ENCODE measurements around the gene ZBP1.
"Not testable (repeated sequence)": the region's sequence is repeated elsewhere in the genome, so short reads cannot be mapped to it uniquely, and the experiment has no call there.

The ZBP1 gene

GRCh38 chr20:57628962-57629308 lies 8.7 kb upstream of the ZBP1 start:
- DNase-seq; H3K27me3 ChIP-seq (ENCODE audit: insufficient read depth, low read length); H3K14ac ChIP-seq (ENCODE audit: low read length); H3K4me3 ChIP-seq (ENCODE audit: low read depth, low read length); H4K12ac ChIP-seq (ENCODE audit: low read depth, low read length); H3K18ac ChIP-seq (ENCODE audit: low read length); H2BK120ac ChIP-seq (ENCODE audit: insufficient read depth, low read length, poor library complexity); H3K36me3 ChIP-seq (ENCODE audit: control insufficient read depth in 1 of 2, insufficient read depth in 2 of 2, low read length in 2 of 2); H3K9me3 ChIP-seq (ENCODE audit: insufficient read depth, low read depth, low read length); H3K27ac ChIP-seq (ENCODE audit: low read depth, low read length); H3K4ac ChIP-seq (ENCODE audit: low read depth, low read length); H3K9ac ChIP-seq (ENCODE audit: low read length); H3K4me2 ChIP-seq (ENCODE audit: low read length); H4K91ac ChIP-seq (ENCODE audit: low read depth, low read length); H3K23ac ChIP-seq (ENCODE audit: low read length); H2BK5ac ChIP-seq (ENCODE audit: low read depth, low read length, poor library complexity); H3K4me1 ChIP-seq (ENCODE audit: control insufficient read depth in 1 of 2, insufficient read depth in 2 of 2, low read length in 2 of 2); H4K8ac ChIP-seq (ENCODE audit: low read depth, low read length); H2AFZ ChIP-seq (ENCODE audit: insufficient read depth, low read length, poor library complexity); H2BK12ac ChIP-seq (ENCODE audit: low read length); H3K79me2 ChIP-seq (ENCODE audit: control insufficient read depth, insufficient read depth, low read length, poor library complexity); H3K79me1 ChIP-seq (ENCODE audit: low read length); H2AK5ac ChIP-seq (ENCODE audit: low read length): not testable (repeated sequence)
- no CpG with 5 or more reads among the region's 12 CpGs for WGBS (ENCODE audit: extremely low coverage, insufficient coverage, insufficient read length)

- no peaks in the 10 kb centered on the region for H3K79me1 ChIP-seq (ENCODE audit: low read length)
- no peak overlapping the region for H3K4me3 ChIP-seq (ENCODE audit: low read depth, low read length)
- H3K9ac ChIP-seq (ENCODE audit: low read length): no peak overlapping the region
- H2AK5ac ChIP-seq (ENCODE audit: low read length): no peak overlapping the region
- no peaks in the 10 kb centered on the region for H3K36me3 ChIP-seq (ENCODE audit: control insufficient read depth in 1 of 2, insufficient read depth in 2 of 2, low read length in 2 of 2)
- H2BK12ac ChIP-seq (ENCODE audit: low read length): no peak overlapping the region
- no CpG with 5 or more reads among the region's 29 CpGs for WGBS (ENCODE audit: extremely low coverage, insufficient coverage, insufficient read length)
- no peak overlapping the region for H2BK5ac ChIP-seq (ENCODE audit: low read depth, low read length, poor library complexity)
- H3K4me2 ChIP-seq (ENCODE audit: low read length): no peak overlapping the region
- no peaks in the 10 kb centered on the region for H3K27me3 ChIP-seq (ENCODE audit: insufficient read depth, low read length)
- no peak overlapping the region for H3K23ac ChIP-seq (ENCODE audit: low read length)
- no peak overlapping the region for H3K4ac ChIP-seq (ENCODE audit: low read depth, low read length)
- H2BK120ac ChIP-seq (ENCODE audit: insufficient read depth, low read length, poor library complexity): no peak overlapping the region
- H4K8ac ChIP-seq (ENCODE audit: low read depth, low read length): no peak overlapping the region
- H4K12ac ChIP-seq (ENCODE audit: low read depth, low read length): no peak overlapping the region
- no peak overlapping the region for H3K27ac ChIP-seq (ENCODE audit: low read depth, low read length)
- no peak overlapping the region for H2AFZ ChIP-seq (ENCODE audit: insufficient read depth, low read length, poor library complexity)
- H3K9me3 ChIP-seq (ENCODE audit: insufficient read depth, low read depth, low read length): peaks cover 8% of the 10 kb centered on the region
- peaks cover 4% of the 10 kb centered on the region in 2 experiments for H3K4me1 ChIP-seq (ENCODE audit: control insufficient read depth in 1 of 2, insufficient read depth in 2 of 2, low read length in 2 of 2)
- no peak for DNase-seq
- no peak overlapping the region for H3K18ac ChIP-seq (ENCODE audit: low read length)
- no peak overlapping the region for H3K14ac ChIP-seq (ENCODE audit: low read length)
- H3K79me2 ChIP-seq (ENCODE audit: control insufficient read depth, insufficient read depth, low read length, poor library complexity): no peaks in the 10 kb centered on the region
- H4K91ac ChIP-seq (ENCODE audit: low read depth, low read length): no peak overlapping the region
Measured at GRCh38 chr20:57628047-57628961, 8.1 kb upstream of the ZBP1 start.

- peaks cover 8% of the 10 kb centered on the region for H3K9me3 ChIP-seq (ENCODE audit: insufficient read depth, low read depth, low read length)
- H3K27ac ChIP-seq (ENCODE audit: low read depth, low read length): no peak overlapping the region
- no peak overlapping the region for H4K8ac ChIP-seq (ENCODE audit: low read depth, low read length)
- H3K27me3 ChIP-seq (ENCODE audit: insufficient read depth, low read length): no peaks in the 10 kb centered on the region
- no peak overlapping the region for H3K18ac ChIP-seq (ENCODE audit: low read length)
- no peak overlapping the region for H4K91ac ChIP-seq (ENCODE audit: low read depth, low read length)
- no peak overlapping the region for H3K14ac ChIP-seq (ENCODE audit: low read length)
- H2BK120ac ChIP-seq (ENCODE audit: insufficient read depth, low read length, poor library complexity): no peak overlapping the region
- H3K36me3 ChIP-seq (ENCODE audit: control insufficient read depth in 1 of 2, insufficient read depth in 2 of 2, low read length in 2 of 2): no peaks in the 10 kb centered on the region
- H2AK5ac ChIP-seq (ENCODE audit: low read length): no peak overlapping the region
- no peak overlapping the region for H3K4ac ChIP-seq (ENCODE audit: low read depth, low read length)
- no peak overlapping the region for H4K12ac ChIP-seq (ENCODE audit: low read depth, low read length)
- H3K4me3 ChIP-seq (ENCODE audit: low read depth, low read length): no peak overlapping the region
- no peak overlapping the region for H2AFZ ChIP-seq (ENCODE audit: insufficient read depth, low read length, poor library complexity)
- WGBS (ENCODE audit: extremely low coverage, insufficient coverage, insufficient read length): no CpG with 5 or more reads among the region's 2 CpGs
- no peak overlapping the region for H3K9ac ChIP-seq (ENCODE audit: low read length)
- H2BK12ac ChIP-seq (ENCODE audit: low read length): no peak overlapping the region
- H2BK5ac ChIP-seq (ENCODE audit: low read depth, low read length, poor library complexity): no peak overlapping the region
- no peak overlapping the region for H3K4me2 ChIP-seq (ENCODE audit: low read length)
- no peak overlapping the region for H3K23ac ChIP-seq (ENCODE audit: low read length)
- no peak for DNase-seq
- peaks cover 5 to 11% of the 10 kb centered on the region in 2 experiments for H3K4me1 ChIP-seq (ENCODE audit: control insufficient read depth in 1 of 2, insufficient read depth in 2 of 2, low read length in 2 of 2)
- H3K79me2 ChIP-seq (ENCODE audit: control insufficient read depth, insufficient read depth, low read length, poor library complexity): no peaks in the 10 kb centered on the region
- H3K79me1 ChIP-seq (ENCODE audit: low read length): no peaks in the 10 kb centered on the region
Measured at GRCh38 chr20:57627339-57627738, 7.1 kb upstream of the ZBP1 start.

- Histone ChIP-seq H3K27ac (ENCODE audit: low read depth, low read length) (no peak overlapping the region), H3K9me3 (ENCODE audit: insufficient read depth, low read depth, low read length) (peaks cover 8% of the 10 kb centered on the region), H4K91ac (ENCODE audit: low read depth, low read length) (no peak overlapping the region), H2BK120ac (ENCODE audit: insufficient read depth, low read length, poor library complexity) (no peak overlapping the region), H3K4me2 (ENCODE audit: low read length) (no peak overlapping the region), H3K4me3 (ENCODE audit: low read depth, low read length) (no peak overlapping the region), H3K23ac (ENCODE audit: low read length) (no peak overlapping the region), H3K4ac (ENCODE audit: low read depth, low read length) (no peak overlapping the region), H4K12ac (ENCODE audit: low read depth, low read length) (no peak overlapping the region), H3K79me2 (ENCODE audit: control insufficient read depth, insufficient read depth, low read length, poor library complexity) (no peaks in the 10 kb centered on the region), H3K18ac (ENCODE audit: low read length) (no peak overlapping the region), H3K79me1 (ENCODE audit: low read length) (no peaks in the 10 kb centered on the region), H3K9ac (ENCODE audit: low read length) (no peak overlapping the region), H3K4me1 (ENCODE audit: control insufficient read depth in 1 of 2, insufficient read depth in 2 of 2, low read length in 2 of 2) (peaks cover 5 to 11% of the 10 kb centered on the region in 2 experiments), H2AK5ac (ENCODE audit: low read length) (no peak overlapping the region), H3K14ac (ENCODE audit: low read length) (no peak overlapping the region), H2BK5ac (ENCODE audit: low read depth, low read length, poor library complexity) (no peak overlapping the region), H4K8ac (ENCODE audit: low read depth, low read length) (no peak overlapping the region), H2BK12ac (ENCODE audit: low read length) (no peak overlapping the region), H3K27me3 (ENCODE audit: insufficient read depth, low read length) (no peaks in the 10 kb centered on the region), H3K36me3 (ENCODE audit: control insufficient read depth in 1 of 2, insufficient read depth in 2 of 2, low read length in 2 of 2) (no peaks in the 10 kb centered on the region), H2AFZ (ENCODE audit: insufficient read depth, low read length, poor library complexity) (no peak overlapping the region)
- WGBS (ENCODE audit: extremely low coverage, insufficient coverage, insufficient read length): no CpG with 5 or more reads among the region's 2 CpGs
- DNase-seq: no peak
Measured at GRCh38 chr20:57625978-57626377, 5.8 kb upstream of the ZBP1 start.

Measured in trophoblast cell (in vitro differentiated cells and primary cell).